GM23338 (cell line): Measurements from ENCODE around the gene C16orf95. TPM values are rescaled to one million over a fixed set of nuclear protein-coding genes. Genes with fewer than 3 reads are reported as not detected.

Experiments
- ATAC-seq: fragments of 200-7000 bp; cut with Tn5 transposase; 3 replicates; pipeline ENCODE4 v1.9.1; 2020
- DNase-seq: peaks from one replicate; pipeline ENCODE4 v3.0.0-alpha.2; 2015; ENCODE audit warnings: low spot score
- H2AFZ ChIP-seq: fragments of 200-600 bp; sonication (generic); 2 replicates; pipeline ENCODE4 v1.8.0; 2016; ENCODE audit warnings: antibody characterized with exemption, mild to moderate bottlenecking, moderate library complexity
- H3F3A ChIP-seq: fragments of 200-600 bp; sonication (generic); replicated peaks from 2 replicates; pipeline ENCODE4 v1.8.0; 2017; ENCODE audit warnings: antibody characterized with exemption, mixed run types, low read depth
- H3K27ac ChIP-seq: fragments of 200-600 bp; sonication (generic); 2 replicates; pipeline ENCODE4 v1.6.1; 2016; ENCODE audit warnings: low read depth
- H3K27me3 ChIP-seq: fragments of 200-600 bp; sonication (generic); 2 replicates; pipeline ENCODE4 v1.8.0; 2016; ENCODE audit warnings: mild to moderate bottlenecking, mixed run types, moderate library complexity; ENCODE audit not compliant: insufficient read depth
- H3K36me3 ChIP-seq: fragments of 200-600 bp; sonication (generic); 2 replicates; pipeline ENCODE4 v1.8.0; 2016; ENCODE audit warnings: mild to moderate bottlenecking; ENCODE audit not compliant: insufficient read depth
- H3K4me1 ChIP-seq: fragments of 200-600 bp; sonication (generic); 2 replicates; pipeline ENCODE4 v1.8.0; 2016; ENCODE audit warnings: mild to moderate bottlenecking, moderate library complexity; ENCODE audit not compliant: insufficient read depth
- H3K4me2 ChIP-seq: fragments of 200-600 bp; sonication (generic); 2 replicates; pipeline ENCODE4 v1.7.1; 2017; ENCODE audit warnings: mixed run types
- H3K4me3 ChIP-seq: fragments of 200-600 bp; sonication (generic); 2 replicates; pipeline ENCODE4 v1.6.1; 2016; ENCODE audit warnings: mixed run types
- H3K79me2 ChIP-seq: fragments of 200-600 bp; sonication (generic); replicated peaks from 2 replicates; pipeline ENCODE4 v1.8.0; 2017; ENCODE audit warnings: mild to moderate bottlenecking; ENCODE audit not compliant: insufficient read depth
- H3K9me2 ChIP-seq: fragments of 200-600 bp; sonication (generic); 2 replicates; pipeline ENCODE4 v1.8.0; 2017; ENCODE audit not compliant: insufficient read depth
- H4K20me1 ChIP-seq: fragments of 200-600 bp; sonication (generic); replicated peaks from 2 replicates; pipeline ENCODE4 v1.8.0; 2017; ENCODE audit warnings: mild to moderate bottlenecking; ENCODE audit not compliant: insufficient read depth
- H3K27ac Mint-ChIP-seq: 2 replicates; pipeline ENCODE4 v1.8.0; 2020; ENCODE audit warnings: inconsistent platforms, mild to moderate bottlenecking, moderate library complexity, mixed read lengths
- H3K27me3 Mint-ChIP-seq: 3 replicates; pipeline ENCODE4 v1.8.0; 2022; ENCODE audit warnings: low read depth, mild to moderate bottlenecking, moderate library complexity, mixed read lengths, inconsistent platforms; ENCODE audit not compliant: insufficient read depth, poor library complexity
- H3K36me3 Mint-ChIP-seq: 3 replicates; pipeline ENCODE4 v1.8.0; 2021; ENCODE audit warnings: low read depth, mild to moderate bottlenecking, inconsistent platforms, moderate library complexity, mixed read lengths
- H3K4me1 Mint-ChIP-seq: 3 replicates; pipeline ENCODE4 v1.8.0; 2020; ENCODE audit warnings: mild to moderate bottlenecking, inconsistent platforms, mixed read lengths
- H3K4me3 Mint-ChIP-seq: 3 replicates; pipeline ENCODE4 v1.8.0; 2021; ENCODE audit warnings: moderate library complexity, mild to moderate bottlenecking, inconsistent platforms, mixed read lengths
- H3K9me3 Mint-ChIP-seq: 3 replicates; pipeline ENCODE4 v1.8.0; 2020; ENCODE audit warnings: moderate library complexity, mild to moderate bottlenecking, inconsistent platforms, mixed read lengths
- CREB1 ChIP-seq: fragments of 250-450 bp; sonication (Bioruptor Pico); IDR thresholded peaks from 2 replicates; pipeline ENCODE4 v1.5.0; 2020; ENCODE audit warnings: low read depth, mild to moderate bottlenecking, moderate library complexity
- EZH2 ChIP-seq: fragments of 200-600 bp; sonication (generic); IDR thresholded peaks from one replicate; pipeline ENCODE4 v1.8.0; 2017; ENCODE audit warnings: antibody characterized with exemption, mild to moderate bottlenecking, low read depth; ENCODE audit not compliant: unreplicated experiment
- EZH2phosphoT487 ChIP-seq: fragments of 200-600 bp; sonication (generic); IDR thresholded peaks from one replicate; pipeline ENCODE4 v1.8.1; 2018; ENCODE audit warnings: antibody characterized with exemption; ENCODE audit not compliant: unreplicated experiment
- JUNB ChIP-seq: IDR thresholded peaks from one replicate; pipeline ENCODE4 v1.6.1; 2016; ENCODE audit warnings: antibody characterized with exemption; ENCODE audit not compliant: unreplicated experiment
- NANOG ChIP-seq: IDR thresholded peaks from 2 replicates; pipeline ENCODE4 v1.6.1; 2016; ENCODE audit warnings: antibody characterized with exemption, borderline replicate concordance
- POLR2AphosphoS5 ChIP-seq: IDR thresholded peaks from 2 replicates; pipeline ENCODE4 v1.6.1; 2016; ENCODE audit warnings: antibody characterized with exemption, low read depth
- STAT1 ChIP-seq: IDR thresholded peaks from one replicate; pipeline ENCODE4 v1.6.1; 2016; ENCODE audit warnings: antibody characterized with exemption; ENCODE audit not compliant: unreplicated experiment
- ZNF114 ChIP-seq: fragments of 250-450 bp; sonication (Bioruptor Pico); IDR thresholded peaks from 2 replicates; pipeline ENCODE4 v1.5.0; 2020; ENCODE audit warnings: mild to moderate bottlenecking, moderate library complexity
- ZNF331 ChIP-seq: fragments of 250-450 bp; sonication (Bioruptor Pico); IDR thresholded peaks from 2 replicates; pipeline ENCODE4 v1.5.0; 2020; ENCODE audit warnings: low read depth, mild to moderate bottlenecking, moderate library complexity
- polyA plus RNA-seq: library from polyadenylated mRNA; unstranded; fragments of >200 nt; fragmentation: Nextera tagmentation; extraction: Ambion mirVana; gene quantifications from 2 replicates; pipeline ENCODE4 v1.2.1, GENCODE V29; 2016
- total RNA-seq: library from RNA; depleted of rRNA; stranded (reverse); fragments of >200 nt; shearing (Covaris generic); gene quantifications from 2 replicates; pipeline ENCODE4 v1.2.3, GENCODE V29; 2014
- TF ChIP-seq, protein P1 (sequence below), 2 experiments: fragments of 200-600 bp in 1 of 2; sonication (generic) in 1 of 2; conservative IDR thresholded peaks; 2 replicates each; pipeline versions ENCODE4 v1.5.1 to v1.6.1; 2016 to 2017; ENCODE audit warnings: antibody characterized with exemption in 2 of 2, low read depth in 2 of 2, mild to moderate bottlenecking in 2 of 2, moderate library complexity in 1 of 2
- TF ChIP-seq, protein P2 (sequence below): fragments of 250-450 bp; sonication (Bioruptor Pico); IDR thresholded peaks from 2 replicates; pipeline ENCODE4 v1.5.0; 2020; ENCODE audit warnings: mild to moderate bottlenecking, moderate library complexity
- TF ChIP-seq, protein P3 (sequence below): IDR thresholded peaks from one replicate; pipeline ENCODE4 v1.6.1; 2018; ENCODE audit warnings: antibody characterized with exemption; ENCODE audit not compliant: unreplicated experiment
- TF ChIP-seq, protein P4 (sequence below): IDR thresholded peaks from 2 replicates; pipeline ENCODE4 v1.6.1; 2016; ENCODE audit warnings: antibody characterized with exemption

C16orf95 gene
- total and polyA plus RNA-seq, 2 experiments from 2014 or later: 1.2 to 3.9 TPM

DNA sequence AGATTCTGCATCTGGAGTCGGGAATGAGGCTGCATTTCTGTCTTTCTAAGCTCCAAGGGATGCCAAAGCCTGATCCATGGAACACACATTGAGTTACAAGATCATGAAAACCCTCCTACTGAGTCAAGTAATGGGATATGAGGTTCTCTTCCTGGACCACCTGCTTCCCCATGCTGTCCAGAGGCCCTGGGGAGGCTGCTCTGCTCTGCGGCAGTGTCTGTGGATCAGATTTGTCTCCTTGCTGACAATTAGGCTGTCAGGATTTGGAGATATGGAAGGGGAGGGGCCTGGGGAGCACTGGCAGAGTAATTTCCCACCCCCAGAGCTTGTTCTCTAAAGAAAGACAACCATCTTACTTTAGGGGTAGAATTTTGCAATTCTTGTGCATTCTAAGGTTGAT lies 33.0 kb downstream of the C16orf95 start:
- Mint-ChIP-seq H3K4me1 (no peaks in the 10 kb centered on the region; the same call in 2 of the 3 replicates), H3K27ac (no peak overlapping the region), H3K36me3 (no peaks in the 10 kb centered on the region), H3K9me3 (0 out of 3 replicates have a peak, but pooled peaks cover 4% of the 10 kb centered on the region), H3K4me3 (no peak overlapping the region), H3K27me3 (peaks cover under 1% of the 10 kb centered on the region)
- no peak overlapping the region for H2AFZ ChIP-seq
- DNase-seq (no peak), ATAC-seq (no peak)
- H3K4me2 ChIP-seq: no peak overlapping the region
- H3K27me3 ChIP-seq: no peaks in the 10 kb centered on the region
- no peaks in the 10 kb centered on the region for H3K9me2 ChIP-seq
- H3K36me3 ChIP-seq: 0 out of 2 replicates have a peak, but pooled peaks cover 3% of the 10 kb centered on the region
- H4K20me1 ChIP-seq: no peaks in the 10 kb centered on the region
- no peaks in the 10 kb centered on the region for H3F3A ChIP-seq
- TF ChIP-seq POLR2AphosphoS5 (no peak), STAT1 (no peak), ZNF114 (CRISPR knock-in tag) (no peak), JUNB (no peak), CREB1 (CRISPR knock-in tag) (no peak), EZH2 (no peak), EZH2phosphoT487 (no peak), ZNF331 (no peak), NANOG (no peak)
- TF ChIP-seq, protein P1, sequence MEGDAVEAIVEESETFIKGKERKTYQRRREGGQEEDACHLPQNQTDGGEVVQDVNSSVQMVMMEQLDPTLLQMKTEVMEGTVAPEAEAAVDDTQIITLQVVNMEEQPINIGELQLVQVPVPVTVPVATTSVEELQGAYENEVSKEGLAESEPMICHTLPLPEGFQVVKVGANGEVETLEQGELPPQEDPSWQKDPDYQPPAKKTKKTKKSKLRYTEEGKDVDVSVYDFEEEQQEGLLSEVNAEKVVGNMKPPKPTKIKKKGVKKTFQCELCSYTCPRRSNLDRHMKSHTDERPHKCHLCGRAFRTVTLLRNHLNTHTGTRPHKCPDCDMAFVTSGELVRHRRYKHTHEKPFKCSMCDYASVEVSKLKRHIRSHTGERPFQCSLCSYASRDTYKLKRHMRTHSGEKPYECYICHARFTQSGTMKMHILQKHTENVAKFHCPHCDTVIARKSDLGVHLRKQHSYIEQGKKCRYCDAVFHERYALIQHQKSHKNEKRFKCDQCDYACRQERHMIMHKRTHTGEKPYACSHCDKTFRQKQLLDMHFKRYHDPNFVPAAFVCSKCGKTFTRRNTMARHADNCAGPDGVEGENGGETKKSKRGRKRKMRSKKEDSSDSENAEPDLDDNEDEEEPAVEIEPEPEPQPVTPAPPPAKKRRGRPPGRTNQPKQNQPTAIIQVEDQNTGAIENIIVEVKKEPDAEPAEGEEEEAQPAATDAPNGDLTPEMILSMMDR (conservative IDR thresholded peaks at IDR 0.05; ENCODE audit: low read depth in 2 of 2): no peak
- TF ChIP-seq, protein P2, sequence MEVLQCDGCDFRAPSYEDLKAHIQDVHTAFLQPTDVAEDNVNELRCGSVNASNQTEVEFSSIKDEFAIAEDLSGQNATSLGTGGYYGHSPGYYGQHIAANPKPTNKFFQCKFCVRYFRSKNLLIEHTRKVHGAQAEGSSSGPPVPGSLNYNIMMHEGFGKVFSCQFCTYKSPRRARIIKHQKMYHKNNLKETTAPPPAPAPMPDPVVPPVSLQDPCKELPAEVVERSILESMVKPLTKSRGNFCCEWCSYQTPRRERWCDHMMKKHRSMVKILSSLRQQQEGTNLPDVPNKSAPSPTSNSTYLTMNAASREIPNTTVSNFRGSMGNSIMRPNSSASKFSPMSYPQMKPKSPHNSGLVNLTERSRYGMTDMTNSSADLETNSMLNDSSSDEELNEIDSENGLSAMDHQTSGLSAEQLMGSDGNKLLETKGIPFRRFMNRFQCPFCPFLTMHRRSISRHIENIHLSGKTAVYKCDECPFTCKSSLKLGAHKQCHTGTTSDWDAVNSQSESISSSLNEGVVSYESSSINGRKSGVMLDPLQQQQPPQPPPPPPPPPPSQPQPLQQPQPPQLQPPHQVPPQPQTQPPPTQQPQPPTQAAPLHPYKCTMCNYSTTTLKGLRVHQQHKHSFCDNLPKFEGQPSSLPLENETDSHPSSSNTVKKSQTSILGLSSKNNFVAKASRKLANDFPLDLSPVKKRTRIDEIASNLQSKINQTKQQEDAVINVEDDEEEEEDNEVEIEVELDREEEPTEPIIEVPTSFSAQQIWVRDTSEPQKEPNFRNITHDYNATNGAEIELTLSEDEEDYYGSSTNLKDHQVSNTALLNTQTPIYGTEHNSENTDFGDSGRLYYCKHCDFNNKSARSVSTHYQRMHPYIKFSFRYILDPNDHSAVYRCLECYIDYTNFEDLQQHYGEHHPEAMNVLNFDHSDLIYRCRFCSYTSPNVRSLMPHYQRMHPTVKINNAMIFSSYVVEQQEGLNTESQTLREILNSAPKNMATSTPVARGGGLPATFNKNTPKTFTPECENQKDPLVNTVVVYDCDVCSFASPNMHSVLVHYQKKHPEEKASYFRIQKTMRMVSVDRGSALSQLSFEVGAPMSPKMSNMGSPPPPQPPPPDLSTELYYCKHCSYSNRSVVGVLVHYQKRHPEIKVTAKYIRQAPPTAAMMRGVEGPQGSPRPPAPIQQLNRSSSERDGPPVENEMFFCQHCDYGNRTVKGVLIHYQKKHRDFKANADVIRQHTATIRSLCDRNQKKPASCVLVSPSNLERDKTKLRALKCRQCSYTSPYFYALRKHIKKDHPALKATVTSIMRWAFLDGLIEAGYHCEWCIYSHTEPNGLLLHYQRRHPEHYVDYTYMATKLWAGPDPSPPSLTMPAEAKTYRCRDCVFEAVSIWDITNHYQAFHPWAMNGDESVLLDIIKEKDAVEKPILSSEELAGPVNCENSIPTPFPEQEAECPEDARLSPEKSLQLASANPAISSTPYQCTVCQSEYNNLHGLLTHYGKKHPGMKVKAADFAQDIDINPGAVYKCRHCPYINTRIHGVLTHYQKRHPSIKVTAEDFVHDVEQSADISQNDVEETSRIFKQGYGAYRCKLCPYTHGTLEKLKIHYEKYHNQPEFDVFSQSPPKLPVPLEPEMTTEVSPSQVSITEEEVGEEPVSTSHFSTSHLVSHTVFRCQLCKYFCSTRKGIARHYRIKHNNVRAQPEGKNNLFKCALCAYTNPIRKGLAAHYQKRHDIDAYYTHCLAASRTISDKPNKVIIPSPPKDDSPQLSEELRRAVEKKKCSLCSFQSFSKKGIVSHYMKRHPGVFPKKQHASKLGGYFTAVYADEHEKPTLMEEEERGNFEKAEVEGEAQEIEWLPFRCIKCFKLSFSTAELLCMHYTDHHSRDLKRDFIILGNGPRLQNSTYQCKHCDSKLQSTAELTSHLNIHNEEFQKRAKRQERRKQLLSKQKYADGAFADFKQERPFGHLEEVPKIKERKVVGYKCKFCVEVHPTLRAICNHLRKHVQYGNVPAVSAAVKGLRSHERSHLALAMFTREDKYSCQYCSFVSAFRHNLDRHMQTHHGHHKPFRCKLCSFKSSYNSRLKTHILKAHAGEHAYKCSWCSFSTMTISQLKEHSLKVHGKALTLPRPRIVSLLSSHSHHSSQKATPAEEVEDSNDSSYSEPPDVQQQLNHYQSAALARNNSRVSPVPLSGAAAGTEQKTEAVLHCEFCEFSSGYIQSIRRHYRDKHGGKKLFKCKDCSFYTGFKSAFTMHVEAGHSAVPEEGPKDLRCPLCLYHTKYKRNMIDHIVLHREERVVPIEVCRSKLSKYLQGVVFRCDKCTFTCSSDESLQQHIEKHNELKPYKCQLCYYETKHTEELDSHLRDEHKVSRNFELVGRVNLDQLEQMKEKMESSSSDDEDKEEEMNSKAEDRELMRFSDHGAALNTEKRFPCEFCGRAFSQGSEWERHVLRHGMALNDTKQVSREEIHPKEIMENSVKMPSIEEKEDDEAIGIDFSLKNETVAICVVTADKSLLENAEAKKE (CRISPR knock-in tag): no peak
- TF ChIP-seq, protein P3, sequence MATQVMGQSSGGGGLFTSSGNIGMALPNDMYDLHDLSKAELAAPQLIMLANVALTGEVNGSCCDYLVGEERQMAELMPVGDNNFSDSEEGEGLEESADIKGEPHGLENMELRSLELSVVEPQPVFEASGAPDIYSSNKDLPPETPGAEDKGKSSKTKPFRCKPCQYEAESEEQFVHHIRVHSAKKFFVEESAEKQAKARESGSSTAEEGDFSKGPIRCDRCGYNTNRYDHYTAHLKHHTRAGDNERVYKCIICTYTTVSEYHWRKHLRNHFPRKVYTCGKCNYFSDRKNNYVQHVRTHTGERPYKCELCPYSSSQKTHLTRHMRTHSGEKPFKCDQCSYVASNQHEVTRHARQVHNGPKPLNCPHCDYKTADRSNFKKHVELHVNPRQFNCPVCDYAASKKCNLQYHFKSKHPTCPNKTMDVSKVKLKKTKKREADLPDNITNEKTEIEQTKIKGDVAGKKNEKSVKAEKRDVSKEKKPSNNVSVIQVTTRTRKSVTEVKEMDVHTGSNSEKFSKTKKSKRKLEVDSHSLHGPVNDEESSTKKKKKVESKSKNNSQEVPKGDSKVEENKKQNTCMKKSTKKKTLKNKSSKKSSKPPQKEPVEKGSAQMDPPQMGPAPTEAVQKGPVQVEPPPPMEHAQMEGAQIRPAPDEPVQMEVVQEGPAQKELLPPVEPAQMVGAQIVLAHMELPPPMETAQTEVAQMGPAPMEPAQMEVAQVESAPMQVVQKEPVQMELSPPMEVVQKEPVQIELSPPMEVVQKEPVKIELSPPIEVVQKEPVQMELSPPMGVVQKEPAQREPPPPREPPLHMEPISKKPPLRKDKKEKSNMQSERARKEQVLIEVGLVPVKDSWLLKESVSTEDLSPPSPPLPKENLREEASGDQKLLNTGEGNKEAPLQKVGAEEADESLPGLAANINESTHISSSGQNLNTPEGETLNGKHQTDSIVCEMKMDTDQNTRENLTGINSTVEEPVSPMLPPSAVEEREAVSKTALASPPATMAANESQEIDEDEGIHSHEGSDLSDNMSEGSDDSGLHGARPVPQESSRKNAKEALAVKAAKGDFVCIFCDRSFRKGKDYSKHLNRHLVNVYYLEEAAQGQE: no peak
- TF ChIP-seq, protein P4, sequence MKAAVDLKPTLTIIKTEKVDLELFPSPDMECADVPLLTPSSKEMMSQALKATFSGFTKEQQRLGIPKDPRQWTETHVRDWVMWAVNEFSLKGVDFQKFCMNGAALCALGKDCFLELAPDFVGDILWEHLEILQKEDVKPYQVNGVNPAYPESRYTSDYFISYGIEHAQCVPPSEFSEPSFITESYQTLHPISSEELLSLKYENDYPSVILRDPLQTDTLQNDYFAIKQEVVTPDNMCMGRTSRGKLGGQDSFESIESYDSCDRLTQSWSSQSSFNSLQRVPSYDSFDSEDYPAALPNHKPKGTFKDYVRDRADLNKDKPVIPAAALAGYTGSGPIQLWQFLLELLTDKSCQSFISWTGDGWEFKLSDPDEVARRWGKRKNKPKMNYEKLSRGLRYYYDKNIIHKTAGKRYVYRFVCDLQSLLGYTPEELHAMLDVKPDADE: no peak
- no peaks in the 10 kb centered on the region for H3K4me1 ChIP-seq
- no peaks in the 10 kb centered on the region for H3K79me2 ChIP-seq
- no peak overlapping the region for H3K27ac ChIP-seq
- H3K4me3 ChIP-seq: no peak overlapping the region
